Measurements from ENCODE around the gene NFIA.

DNA sequence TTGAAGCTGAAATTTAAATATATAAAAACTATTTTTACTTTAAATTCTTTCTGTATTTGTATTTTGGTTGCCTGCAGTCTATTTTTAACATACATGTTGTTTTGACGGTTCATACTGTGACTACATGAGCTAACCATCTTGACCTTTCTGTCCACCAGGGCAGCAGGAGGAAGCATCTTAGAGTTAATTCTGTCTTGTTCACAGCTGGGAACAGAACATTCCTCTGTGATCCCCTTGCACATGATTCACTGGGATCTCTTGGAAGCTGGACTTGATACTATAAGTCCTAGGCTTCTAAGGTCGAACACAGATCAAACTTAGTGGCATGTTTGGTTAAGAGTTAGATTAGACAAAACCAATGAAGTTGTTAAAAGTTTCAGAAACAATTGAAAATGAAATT is 99.7 kb downstream of the NFIA start:
- TF ChIP-seq CTCF (conservative IDR thresholded peaks at IDR 0.05; ENCODE audit: low read depth, low read length) (no peak), EZH2 (IDR thresholded peaks at IDR 0.05; ENCODE audit: borderline replicate concordance, low read depth, low read length, poor library complexity, severe bottlenecking) (no peak)
